ENCODE results near the gene RGS14. TPM values are rescaled to one million over a fixed set of nuclear protein-coding genes. Genes with fewer than 3 reads are reported as not detected.
A peak's percentile ranks its signal among the peaks of the same experiment; 100 is the strongest.
"Not testable (repeated sequence)": the region's sequence is repeated elsewhere in the genome, so short reads cannot be mapped to it uniquely, and the experiment has no call there.

RGS14 gene
- total and polyA plus RNA-seq, 4 donors, result 7.5 to 14.4 (median 10.4) TPM

GRCh38 chr5:177369645-177370440, 12.1 kb downstream of the RGS14 start:
- Histone ChIP-seq H3K9me3 (ENCODE audit: control insufficient read depth, insufficient read depth, low read length) (no peaks in the 10 kb centered on the region), H3K4me3 (ENCODE audit: low read depth, low read length) (no peak overlapping the region), H3K27ac (ENCODE audit: low read depth, low read length) (no peak overlapping the region), H3K27me3 (ENCODE audit: control insufficient read depth, insufficient read depth, low read length) (peaks cover 33% of the 10 kb centered on the region), H3K36me3 (ENCODE audit: control insufficient read depth, insufficient read depth, low read length) (peaks cover 8% of the 10 kb centered on the region), H3K4me1 (ENCODE audit: control insufficient read depth, insufficient read depth, low read length) (peaks cover 40% of the 10 kb centered on the region)
- WGBS (ENCODE audit: insufficient coverage), result 85% methylated on average over 11 of the region's 11 CpGs
- no peak for DNase-seq (ENCODE audit: low read depth in 4 of 6, low spot score in 6 of 6)

- H3K4me3 ChIP-seq (ENCODE audit: low read depth, low read length), result no peak overlapping the region
Observed at GRCh38 chr5:177370488-177371119, 12.9 kb downstream of the RGS14 start.

GRCh38 chr5:177371120-177372033, 13.7 kb downstream of the RGS14 start:
- no peak for DNase-seq (ENCODE audit: low read depth in 4 of 6, low spot score in 6 of 6)
- H3K27ac ChIP-seq (ENCODE audit: low read depth, low read length), result no peak overlapping the region
- 52% methylated on average over 23 of the region's 26 CpGs for WGBS (ENCODE audit: insufficient coverage)

More at GRCh38 chr5:177370488-177371119, 12.9 kb downstream of the RGS14 start:
- H3K9me3 ChIP-seq (ENCODE audit: control insufficient read depth, insufficient read depth, low read length), result no peaks in the 10 kb centered on the region
- DNase-seq (ENCODE audit: low read depth in 4 of 6, low spot score in 6 of 6), result peak in 4 of 6 donors; percentile 44 to 89 (median 72)
- peaks cover 33% of the 10 kb centered on the region for H3K27me3 ChIP-seq (ENCODE audit: control insufficient read depth, insufficient read depth, low read length)
- H3K27ac ChIP-seq (ENCODE audit: low read depth, low read length), result no peak overlapping the region
- H3K36me3 ChIP-seq (ENCODE audit: control insufficient read depth, insufficient read depth, low read length), result peaks cover 8% of the 10 kb centered on the region
- peaks cover 40% of the 10 kb centered on the region for H3K4me1 ChIP-seq (ENCODE audit: control insufficient read depth, insufficient read depth, low read length)
- 3% methylated on average over 32 of the region's 42 CpGs for WGBS (ENCODE audit: insufficient coverage)

GRCh38 chr5:177372034-177372896, 14.5 kb downstream of the RGS14 start:
- no peak for DNase-seq (ENCODE audit: low read depth in 4 of 6, low spot score in 6 of 6)
- peaks cover 31% of the 10 kb centered on the region for H3K4me1 ChIP-seq (ENCODE audit: control insufficient read depth, insufficient read depth, low read length)
- H3K27me3 ChIP-seq (ENCODE audit: control insufficient read depth, insufficient read depth, low read length), result peaks cover 25% of the 10 kb centered on the region
- H3K36me3 ChIP-seq (ENCODE audit: control insufficient read depth, insufficient read depth, low read length), result peaks cover 8% of the 10 kb centered on the region
- H3K9me3 ChIP-seq (ENCODE audit: control insufficient read depth, insufficient read depth, low read length), result no peaks in the 10 kb centered on the region
- H3K27ac ChIP-seq (ENCODE audit: low read depth, low read length), result no peak overlapping the region
- H3K4me3 ChIP-seq (ENCODE audit: low read depth, low read length), result no peak overlapping the region
- 95% methylated on average over 6 of the region's 12 CpGs for WGBS (ENCODE audit: insufficient coverage)

More at GRCh38 chr5:177371120-177372033, 13.7 kb downstream of the RGS14 start:
- peaks cover 33% of the 10 kb centered on the region for H3K27me3 ChIP-seq (ENCODE audit: control insufficient read depth, insufficient read depth, low read length)
- no peaks in the 10 kb centered on the region for H3K9me3 ChIP-seq (ENCODE audit: control insufficient read depth, insufficient read depth, low read length)
- peaks cover 40% of the 10 kb centered on the region for H3K4me1 ChIP-seq (ENCODE audit: control insufficient read depth, insufficient read depth, low read length)
- H3K4me3 ChIP-seq (ENCODE audit: low read depth, low read length), result peak overlapping the region; percentile 21
- H3K36me3 ChIP-seq (ENCODE audit: control insufficient read depth, insufficient read depth, low read length), result peaks cover 8% of the 10 kb centered on the region

- Histone ChIP-seq H3K27me3 (ENCODE audit: control insufficient read depth, insufficient read depth, low read length) (peaks cover 19% of the 10 kb centered on the region), H3K36me3 (ENCODE audit: control insufficient read depth, insufficient read depth, low read length) (peaks cover 8% of the 10 kb centered on the region), H3K27ac (ENCODE audit: low read depth, low read length) (no peak overlapping the region), H3K4me1 (ENCODE audit: control insufficient read depth, insufficient read depth, low read length) (peaks cover 24% of the 10 kb centered on the region), H3K4me3 (ENCODE audit: low read depth, low read length) (no peak overlapping the region), H3K9me3 (ENCODE audit: control insufficient read depth, insufficient read depth, low read length) (no peaks in the 10 kb centered on the region)
- WGBS (ENCODE audit: insufficient coverage), result 91% methylated on average over 6 of the region's 6 CpGs
- no peak for DNase-seq (ENCODE audit: low read depth in 4 of 6, low spot score in 6 of 6)
Observed at GRCh38 chr5:177372910-177373309, 15.2 kb downstream of the RGS14 start.

- no peak for DNase-seq (ENCODE audit: low read depth in 4 of 6, low spot score in 6 of 6)
- Histone ChIP-seq H3K27ac (ENCODE audit: low read depth, low read length) (no peak overlapping the region), H3K4me3 (ENCODE audit: low read depth, low read length) (no peak overlapping the region), H3K4me1 (ENCODE audit: control insufficient read depth, insufficient read depth, low read length) (peaks cover 18% of the 10 kb centered on the region), H3K27me3 (ENCODE audit: control insufficient read depth, insufficient read depth, low read length) (peaks cover 10% of the 10 kb centered on the region), H3K9me3 (ENCODE audit: control insufficient read depth, insufficient read depth, low read length) (no peaks in the 10 kb centered on the region), H3K36me3 (ENCODE audit: control insufficient read depth, insufficient read depth, low read length) (peaks cover 8% of the 10 kb centered on the region)
- WGBS (ENCODE audit: insufficient coverage), result 55% methylated on average over 6 of the region's 6 CpGs
Observed at GRCh38 chr5:177373806-177374205, 16.1 kb downstream of the RGS14 start.

- no peak for DNase-seq (ENCODE audit: low read depth in 4 of 6, low spot score in 6 of 6)
- Histone ChIP-seq H3K27ac (ENCODE audit: low read depth, low read length) (no peak overlapping the region), H3K36me3 (ENCODE audit: control insufficient read depth, insufficient read depth, low read length) (peaks cover 8% of the 10 kb centered on the region), H3K27me3 (ENCODE audit: control insufficient read depth, insufficient read depth, low read length) (peaks cover 6% of the 10 kb centered on the region), H3K4me1 (ENCODE audit: control insufficient read depth, insufficient read depth, low read length) (peaks cover 18% of the 10 kb centered on the region), H3K4me3 (ENCODE audit: low read depth, low read length) (no peak overlapping the region), H3K9me3 (ENCODE audit: control insufficient read depth, insufficient read depth, low read length) (no peaks in the 10 kb centered on the region)
- 68% methylated on average over 5 of the region's 5 CpGs for WGBS (ENCODE audit: insufficient coverage)
Observed at GRCh38 chr5:177374211-177374610, 16.5 kb downstream of the RGS14 start.

- WGBS (ENCODE audit: insufficient coverage), result 94% methylated on average over 2 of the region's 5 CpGs
Observed at GRCh38 chr5:177375516-177375915, 17.8 kb downstream of the RGS14 start.

More at GRCh38 chr5:177375516-177375915, 17.8 kb downstream of the RGS14 start:
- not testable (repeated sequence) for H3K27me3 ChIP-seq (ENCODE audit: control insufficient read depth, insufficient read depth, low read length); H3K4me3 ChIP-seq (ENCODE audit: low read depth, low read length); H3K27ac ChIP-seq (ENCODE audit: low read depth, low read length); H3K9me3 ChIP-seq (ENCODE audit: control insufficient read depth, insufficient read depth, low read length); H3K36me3 ChIP-seq (ENCODE audit: control insufficient read depth, insufficient read depth, low read length); DNase-seq (ENCODE audit: low read depth in 4 of 6, low spot score in 6 of 6)
- H3K4me1 ChIP-seq (ENCODE audit: control insufficient read depth, insufficient read depth, low read length), result peaks cover 16% of the 10 kb centered on the region

Measured in spinal cord (tissue), 10 donors.